Measurements from ENCODE around the gene CELF4.

CELF4 gene

DNA sequence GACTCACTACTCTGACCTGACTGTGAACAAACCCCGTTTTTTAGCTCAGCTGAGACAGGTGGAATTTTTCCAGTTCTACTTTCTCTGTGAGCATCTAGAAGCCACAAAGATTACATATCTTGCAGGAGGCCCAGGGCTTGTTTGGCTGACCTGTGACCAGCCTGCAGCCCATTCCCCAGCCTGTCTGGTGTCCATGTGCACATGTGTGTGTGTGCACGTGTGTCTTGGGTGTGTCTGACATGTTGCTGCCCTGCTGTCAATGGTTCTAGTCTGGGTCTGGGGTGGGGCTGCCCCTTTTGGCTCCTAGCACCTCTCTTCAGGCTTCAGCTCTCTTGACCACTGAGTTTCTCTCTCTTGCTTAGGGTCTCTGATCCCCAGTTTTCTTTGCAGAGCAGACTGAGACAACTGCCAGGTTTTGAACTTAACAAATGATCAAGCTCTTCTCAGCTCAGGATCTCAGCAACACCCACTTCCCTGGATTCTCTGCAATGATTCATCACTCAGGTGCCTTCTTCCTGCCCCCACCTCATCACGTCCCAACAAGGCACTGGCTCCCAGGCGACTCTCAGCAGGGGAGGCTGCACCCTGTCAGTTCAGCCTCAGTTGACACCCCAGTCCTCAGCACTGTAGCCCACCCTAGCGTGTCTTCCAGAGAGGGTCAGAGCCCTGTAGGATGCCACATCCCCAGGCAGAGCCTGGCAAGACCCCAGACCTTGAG, 130.3 kb downstream of the CELF4 start:
- no peak for DNase-seq

DNA sequence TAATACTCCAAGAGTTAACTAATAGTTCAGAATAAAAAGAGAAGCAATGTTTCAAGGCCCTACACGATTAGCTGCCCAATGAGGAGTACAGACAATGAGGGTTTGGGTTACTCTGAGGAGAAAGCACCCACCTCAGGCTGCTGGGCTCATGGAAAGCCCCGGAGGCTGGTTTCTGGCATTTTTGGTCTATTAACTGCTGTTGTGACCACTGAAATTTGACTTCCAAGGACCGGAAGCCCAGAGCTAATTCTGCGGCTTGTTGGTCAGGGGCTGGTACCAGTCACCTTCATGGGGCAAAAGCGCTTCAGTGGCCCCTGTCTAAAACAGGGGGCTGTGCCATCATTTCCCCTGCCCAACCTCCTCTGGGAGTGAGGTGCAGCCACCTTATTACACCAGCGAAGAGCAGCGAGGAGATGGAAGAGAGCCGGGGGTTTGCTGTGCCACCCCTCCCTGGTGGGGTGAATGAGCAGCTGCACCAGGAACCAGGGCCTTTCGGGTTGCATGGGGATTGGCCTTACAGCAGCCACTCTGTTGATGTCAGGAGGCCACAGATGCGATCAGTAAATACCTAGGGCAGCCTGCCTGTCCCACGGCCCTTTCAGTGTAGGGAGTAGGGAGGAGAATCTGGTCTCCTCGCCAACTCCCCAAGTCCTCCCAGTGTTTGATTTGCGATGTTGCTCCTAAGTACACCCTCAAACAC, 131.3 kb downstream of the CELF4 start:
- no peak for DNase-seq

DNA sequence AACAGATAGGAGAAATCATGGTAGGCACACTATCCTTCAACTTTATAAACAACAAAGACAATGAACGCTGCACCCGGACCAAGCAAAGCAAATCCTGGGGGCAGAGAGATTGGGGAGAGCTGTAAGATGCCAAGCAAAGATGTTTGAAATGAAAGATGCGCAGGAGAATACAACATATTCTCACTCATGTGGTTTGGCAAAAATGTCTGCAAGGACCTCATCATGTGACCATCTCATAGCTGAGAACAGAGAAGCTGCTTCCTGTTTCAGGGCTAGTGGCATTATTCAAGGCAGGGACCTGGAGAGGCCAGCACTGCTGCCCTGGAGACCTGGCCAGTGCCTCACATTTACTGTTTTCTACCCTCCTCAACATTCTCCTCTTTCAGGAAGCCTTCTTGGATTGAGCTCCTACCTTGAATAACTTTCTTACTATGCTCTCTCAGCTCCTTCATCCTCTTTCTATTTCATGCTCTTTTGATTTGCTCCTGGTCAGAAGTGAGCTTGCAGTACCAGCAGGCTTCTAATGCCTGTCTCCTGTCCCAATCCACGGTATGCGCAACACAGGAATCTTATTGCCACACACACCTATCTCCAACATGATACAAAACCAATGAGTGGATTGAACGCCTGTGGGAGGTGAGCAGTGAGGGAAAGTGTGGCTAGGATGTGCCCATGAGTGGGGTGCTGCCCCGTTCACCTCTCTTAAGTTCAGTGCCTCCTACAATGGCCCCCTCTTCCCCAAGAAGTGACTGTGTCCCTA, 133.0 kb downstream of the CELF4 start:
- no peak for DNase-seq

DNA sequence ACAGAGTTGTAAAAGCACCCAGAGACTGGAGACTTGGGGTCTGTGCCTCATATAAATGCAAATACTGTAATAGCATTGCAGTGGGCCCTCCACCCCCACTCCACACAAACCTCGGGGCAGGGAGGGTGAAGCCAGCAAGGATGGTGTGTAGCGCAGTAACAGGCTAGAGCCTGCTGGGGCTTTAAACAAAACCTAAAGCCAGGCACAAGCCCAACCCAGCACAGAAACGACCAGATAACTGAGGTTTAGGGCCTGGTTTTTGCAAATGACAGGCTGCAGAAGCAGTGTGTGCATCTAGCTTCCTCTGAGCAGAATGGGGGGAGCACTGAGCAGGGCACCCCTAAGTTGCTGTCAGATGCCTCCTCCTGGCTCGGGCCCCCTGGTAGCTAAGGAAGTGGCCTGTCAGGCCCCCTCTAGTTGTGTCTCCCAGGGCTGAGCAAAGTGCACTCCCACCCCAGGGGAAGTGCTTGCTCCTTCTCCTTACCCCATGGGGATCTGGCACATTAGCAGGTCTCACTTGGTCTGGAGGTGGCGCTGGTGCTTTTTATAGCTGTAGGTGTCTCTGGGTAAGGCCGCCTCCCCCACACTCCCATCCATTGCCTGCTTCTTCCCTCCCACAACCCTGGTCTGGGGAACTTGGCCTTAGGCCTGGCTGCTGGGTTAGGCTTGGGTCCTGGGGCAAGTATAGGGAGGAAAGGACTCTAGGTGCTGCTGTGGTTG, 135.1 kb downstream of the CELF4 start:
- no peak for DNase-seq

DNA sequence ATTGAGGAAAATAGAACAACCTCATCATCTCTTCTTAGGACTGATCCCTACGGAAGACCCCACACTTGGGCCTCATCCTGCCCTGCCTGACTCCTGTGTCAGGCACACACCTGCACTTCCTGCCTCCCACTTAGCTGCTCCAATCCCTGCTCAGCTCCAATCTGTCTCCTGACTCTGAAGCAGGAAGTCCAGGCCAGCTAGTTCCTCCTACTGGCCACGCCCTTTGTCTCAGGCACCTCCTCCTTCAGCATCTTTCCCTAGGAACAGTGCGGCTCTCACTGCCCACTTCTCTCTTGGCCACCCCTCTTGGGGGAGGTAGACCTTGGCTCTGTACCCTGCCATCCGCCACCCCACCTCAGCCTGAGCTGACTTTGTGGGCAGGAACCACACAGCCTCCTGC, 135.8 kb downstream of the CELF4 start:
- DNase-seq = no peak

DNA sequence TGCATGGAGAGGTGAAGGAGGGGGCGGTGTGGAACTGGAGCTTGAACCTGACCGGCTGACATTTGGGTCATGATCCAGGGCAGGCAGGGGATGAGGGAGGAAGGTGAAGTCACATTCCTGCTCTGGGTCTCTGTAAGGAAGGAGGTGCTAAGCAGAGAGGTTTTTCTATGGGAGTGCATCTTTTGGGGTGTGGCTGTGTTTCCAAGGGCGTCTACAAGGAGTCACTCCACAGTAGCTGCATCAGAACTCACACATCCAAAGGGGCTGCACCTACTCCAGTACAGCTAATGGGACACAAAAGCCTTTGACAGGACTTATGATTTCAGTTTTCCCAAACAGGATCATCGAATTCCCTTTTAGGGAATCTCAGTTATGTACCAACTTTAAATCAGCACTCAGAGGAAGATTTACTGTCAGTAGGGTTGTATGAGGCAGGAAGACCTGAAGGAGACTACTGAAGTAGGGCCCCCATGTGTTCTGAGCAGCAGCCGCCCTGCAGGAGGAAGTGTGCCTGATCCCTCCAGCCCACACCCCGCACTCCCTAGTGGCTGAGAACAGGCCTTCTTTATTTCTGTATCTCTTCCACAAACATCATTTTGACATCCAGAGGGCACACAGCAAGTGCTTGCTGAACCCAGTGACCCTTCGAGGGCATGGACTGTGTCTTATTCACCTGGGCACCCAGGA, 137.2 kb downstream of the CELF4 start:
- DNase-seq = no peak

DNA sequence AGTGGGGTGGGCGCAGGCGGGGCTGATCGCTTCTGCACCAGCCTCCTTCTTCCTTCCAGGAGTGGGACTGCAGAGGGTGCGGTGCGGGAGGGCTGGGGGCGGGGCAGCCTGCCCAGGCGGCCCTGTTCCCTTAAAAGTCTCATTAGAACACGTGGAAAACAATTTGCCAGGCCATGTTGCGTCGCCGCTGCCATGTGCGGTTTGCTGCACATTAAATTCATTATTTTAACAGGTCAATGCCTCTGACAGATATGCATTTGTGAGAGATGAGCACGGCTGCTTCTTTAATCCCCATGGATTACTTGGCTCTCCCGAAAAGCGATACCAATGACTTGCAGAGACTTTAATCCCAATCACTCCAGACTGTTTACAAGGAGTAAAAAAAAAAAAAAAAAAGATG, 139.0 kb downstream of the CELF4 start:
- no peak for DNase-seq

DNA sequence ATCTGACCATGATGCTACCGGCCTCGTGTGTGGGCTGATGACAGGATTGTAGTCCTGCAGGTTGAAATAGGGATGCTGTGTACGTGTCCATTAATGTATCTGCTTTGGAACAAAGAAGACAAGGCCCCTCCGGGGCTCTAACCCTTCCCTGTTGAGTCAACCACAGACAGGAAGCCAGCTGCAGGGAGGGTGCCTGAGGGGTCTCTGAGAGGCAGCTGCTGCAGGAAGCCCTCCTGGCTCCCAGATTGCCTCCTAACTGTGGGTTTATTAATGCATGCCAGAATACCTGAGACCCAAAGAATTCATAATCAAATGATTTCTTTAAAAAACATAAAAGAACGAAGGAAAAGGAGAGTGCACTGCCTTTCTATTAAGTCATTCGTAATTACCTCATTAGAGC, 140.4 kb downstream of the CELF4 start:
- DNase-seq = no peak

DNA sequence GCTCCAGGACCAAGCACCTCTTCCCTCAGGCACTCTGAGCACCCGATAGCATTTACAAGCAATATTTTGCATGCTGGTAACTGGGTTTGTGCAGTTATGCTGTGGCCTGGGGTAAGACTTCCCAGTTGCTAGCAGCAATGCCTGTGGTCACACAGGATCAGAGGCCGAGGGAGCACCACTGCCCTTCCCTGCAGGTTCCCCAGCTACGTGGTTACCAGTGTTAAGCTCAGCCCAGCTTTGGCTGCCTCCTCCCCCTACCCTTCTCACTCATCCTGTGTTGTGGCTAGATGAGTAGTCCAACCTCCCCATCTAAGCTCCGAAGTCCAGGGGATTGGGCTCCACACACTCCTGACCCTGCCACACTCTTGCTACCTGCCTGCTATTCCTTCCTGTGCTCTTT, 141.1 kb downstream of the CELF4 start:
- no peak for DNase-seq

DNA sequence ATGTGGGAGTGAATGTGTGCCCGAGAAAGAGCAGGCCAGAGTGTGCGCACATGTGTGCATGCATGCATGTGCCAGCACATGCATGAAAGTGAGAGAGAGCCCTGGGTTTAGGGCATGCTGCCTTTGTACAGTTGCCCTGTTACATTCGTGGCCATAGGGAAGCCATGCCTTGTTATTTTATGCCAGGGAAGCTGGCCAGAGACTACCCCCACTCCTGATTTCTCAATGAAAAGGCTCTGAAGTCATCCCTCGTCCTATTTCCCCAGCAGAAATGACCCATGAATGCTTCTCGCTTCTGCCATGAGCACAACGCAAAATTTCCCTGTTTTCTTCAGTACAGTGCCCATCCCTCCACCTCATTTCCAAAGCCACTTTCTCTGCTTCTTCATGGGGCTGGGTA, 143.0 kb downstream of the CELF4 start:
- no peak for DNase-seq

DNA sequence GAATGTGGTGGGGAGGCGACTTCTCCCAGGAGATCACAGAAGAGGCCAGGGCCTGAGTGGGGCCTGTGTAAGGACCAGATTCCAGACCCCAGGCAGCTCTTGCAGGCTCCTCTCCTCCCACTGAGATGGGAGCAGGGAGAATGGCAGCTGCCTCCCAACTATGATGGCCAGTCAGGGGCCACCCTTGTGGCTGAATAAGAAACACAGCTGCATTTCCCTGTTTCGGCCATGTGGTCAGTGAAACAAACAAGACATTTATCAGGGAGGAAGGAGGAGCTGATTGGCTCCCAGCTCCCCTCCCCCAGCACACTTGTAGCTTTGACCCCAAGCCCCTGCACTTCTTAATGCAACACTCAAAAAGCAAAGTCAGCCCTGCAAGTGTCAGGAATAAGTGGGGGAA, 143.5 kb downstream of the CELF4 start:
- DNase-seq = no peak

DNA sequence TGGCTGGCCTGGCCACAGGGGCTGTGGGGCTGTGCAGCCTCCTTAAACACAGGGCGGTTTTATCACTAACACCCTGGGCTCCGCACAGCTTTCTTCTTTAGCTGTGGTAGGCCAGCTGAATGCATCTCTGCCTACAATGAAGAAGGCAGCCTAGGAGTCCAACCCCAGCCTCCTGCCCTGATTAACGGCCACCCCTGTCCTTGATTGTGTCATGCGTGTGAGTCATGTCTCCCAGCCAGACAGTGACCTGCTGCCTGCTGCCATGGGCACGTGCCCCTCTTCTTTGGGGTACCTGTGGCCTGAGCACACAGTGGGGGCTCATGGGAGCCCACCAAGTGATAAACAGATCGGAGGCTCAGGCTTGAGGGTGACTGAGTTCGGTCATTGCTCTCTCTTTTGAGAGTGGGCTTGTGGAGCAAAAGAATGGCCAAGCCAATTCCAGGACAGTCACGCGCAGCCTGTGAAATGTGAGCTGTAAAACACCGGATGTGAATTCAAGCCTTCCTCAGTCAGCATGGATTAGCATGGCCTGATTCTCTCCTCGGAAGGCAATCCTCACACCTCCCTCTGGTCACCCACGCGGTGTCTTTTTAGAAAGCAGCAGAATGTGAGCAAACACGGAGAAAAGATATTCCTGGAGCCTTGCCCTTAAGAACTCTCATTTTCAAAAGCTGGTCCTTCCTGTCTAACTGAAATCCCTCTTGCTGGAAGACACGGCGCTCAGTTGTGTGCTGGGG, 144.1 kb downstream of the CELF4 start:
- no peak for DNase-seq

DNA sequence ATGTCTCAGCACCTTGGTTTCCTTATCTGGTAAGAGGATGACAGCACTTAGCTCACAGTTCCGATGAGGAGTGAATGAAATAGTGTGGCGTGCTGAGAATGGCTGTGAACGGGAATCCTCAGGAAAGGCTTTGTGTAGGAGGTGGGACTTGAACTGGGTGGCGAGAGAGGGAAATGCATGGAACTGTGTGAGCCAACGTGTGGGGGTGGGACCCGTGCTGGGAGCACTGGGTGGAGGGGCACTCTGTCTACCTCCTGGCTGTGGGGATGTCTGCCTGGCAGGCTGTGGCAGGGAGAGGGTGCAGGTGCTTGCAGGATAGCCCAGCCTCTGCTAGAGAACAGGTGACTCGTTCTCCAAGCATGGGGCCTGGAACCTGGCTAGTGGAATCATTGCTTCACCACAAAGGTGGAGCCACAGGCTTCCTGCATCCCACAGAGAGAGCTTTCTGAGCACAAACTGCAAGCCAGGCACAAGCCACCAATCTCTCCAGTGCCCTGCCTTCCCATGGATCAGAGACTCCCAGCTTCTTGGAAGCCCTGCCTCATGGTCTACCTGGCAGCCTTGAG, 145.2 kb downstream of the CELF4 start:
- DNase-seq = no peak

DNA sequence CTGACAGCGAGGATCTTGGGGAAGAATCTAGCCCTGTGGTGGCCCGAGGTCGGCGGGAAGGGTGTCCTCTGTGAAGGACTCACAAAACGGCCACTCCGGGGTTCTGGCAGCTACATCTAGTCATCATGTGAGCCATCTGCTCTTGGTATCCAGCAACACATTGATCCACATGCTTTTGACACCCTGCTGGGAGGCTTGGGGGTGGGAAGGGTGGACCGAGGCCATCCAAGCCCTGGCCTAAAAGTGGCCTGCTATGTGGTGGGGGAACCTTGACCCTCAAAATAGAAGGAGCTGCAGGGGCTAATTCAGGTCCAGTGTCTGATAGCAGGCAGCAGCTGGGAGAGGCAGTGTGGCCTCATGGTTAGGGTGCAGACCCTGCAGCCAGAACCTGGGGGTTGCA, 145.7 kb downstream of the CELF4 start:
- DNase-seq = no peak

DNA sequence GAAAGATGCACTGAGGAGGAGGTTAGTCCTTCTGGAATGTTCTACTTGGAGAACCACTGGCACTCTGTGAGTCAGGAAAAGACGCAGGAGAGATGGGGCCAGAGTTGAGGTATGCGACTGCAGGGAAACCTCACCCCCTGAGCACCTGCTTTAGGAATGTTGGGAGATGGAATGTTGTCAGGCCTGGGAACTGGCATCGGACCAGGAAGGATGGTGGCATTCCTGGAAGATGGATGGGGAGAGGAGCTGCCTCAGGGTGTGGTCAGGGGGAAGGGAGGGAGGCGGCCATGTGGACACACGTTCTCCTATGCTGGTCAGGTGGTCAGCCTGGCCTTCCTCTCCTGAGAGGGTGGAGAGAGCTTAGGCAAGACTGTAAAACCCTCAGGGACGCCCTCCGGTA, 146.3 kb downstream of the CELF4 start:
- no peak for DNase-seq

DNA sequence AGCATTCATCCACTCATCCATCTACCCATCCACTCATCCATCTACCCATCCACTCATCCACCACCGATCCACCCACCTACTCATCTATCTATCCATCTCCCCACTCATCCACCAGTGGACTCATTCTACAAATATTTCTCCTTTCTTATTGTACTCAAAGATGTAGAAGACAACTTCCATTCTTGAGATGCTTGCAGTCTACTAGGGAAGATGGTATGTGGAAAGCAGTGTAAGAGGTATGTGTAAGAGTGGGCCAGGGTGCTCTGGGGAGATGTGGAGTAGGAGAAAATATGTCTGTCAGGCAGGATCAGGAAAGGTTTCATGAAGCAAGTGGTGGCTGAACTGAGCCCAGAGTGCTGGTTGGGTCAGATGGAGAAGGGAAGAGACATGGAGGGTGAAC, 150.8 kb downstream of the CELF4 start:
- no peak for DNase-seq

DNA sequence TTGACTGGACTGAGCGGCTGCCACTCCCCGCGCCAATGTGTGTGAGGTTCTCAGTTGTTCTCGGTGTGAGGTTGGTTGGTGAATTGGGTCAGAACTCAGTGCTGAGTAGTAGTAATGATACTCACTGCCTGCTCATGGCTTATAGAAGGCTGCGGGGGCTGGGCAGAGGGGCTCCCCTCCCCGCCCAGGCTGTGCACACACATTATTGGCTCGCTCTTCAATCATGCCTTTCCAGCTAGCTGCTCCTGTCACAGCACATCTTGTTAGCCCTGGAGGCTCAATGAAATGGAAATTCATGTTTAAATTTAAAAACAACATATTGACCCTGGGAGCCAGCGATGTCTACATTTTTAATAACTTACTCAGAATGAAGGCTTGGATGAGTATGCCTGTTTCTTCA, 152.8 kb downstream of the CELF4 start:
- DNase-seq = no peak

DNA sequence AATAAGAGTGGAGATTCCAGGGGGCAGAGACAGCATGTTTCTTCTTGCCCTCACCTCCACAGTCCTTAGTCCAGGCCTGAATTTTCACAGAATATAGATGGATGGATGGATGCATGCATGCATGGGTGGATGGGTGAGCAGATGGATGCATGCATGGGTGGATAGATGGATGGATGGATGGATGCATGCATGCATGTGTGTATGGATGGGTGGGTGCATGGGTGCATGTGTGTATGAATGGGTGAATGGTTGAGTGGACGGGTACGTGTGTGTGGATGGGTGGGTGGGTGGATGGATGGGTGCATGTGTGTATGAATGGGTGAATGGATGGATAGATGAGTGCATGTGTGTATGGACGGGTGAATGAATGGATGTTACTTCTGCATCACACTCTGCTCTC, 153.3 kb downstream of the CELF4 start:
- DNase-seq = no peak

DNA sequence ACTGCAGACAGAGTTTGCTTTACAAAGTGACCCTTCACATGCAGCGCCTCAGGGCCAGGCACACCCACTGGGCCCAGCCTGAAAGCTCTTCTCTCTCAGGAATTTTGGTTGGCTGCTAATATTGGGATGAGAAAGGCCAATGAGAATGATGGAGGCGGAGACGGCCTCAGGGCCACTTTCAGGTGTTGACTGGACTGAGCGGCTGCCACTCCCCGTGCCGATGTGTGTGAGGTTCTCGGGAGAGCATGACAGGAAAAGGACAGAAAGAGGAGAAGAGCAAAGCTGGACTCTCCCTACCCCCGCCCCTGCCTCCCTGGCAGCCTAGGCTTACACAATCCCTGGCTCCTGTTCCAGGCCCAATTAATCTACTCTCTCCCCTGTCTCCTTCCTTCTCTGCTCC, 155.7 kb downstream of the CELF4 start:
- no peak for DNase-seq

DNA sequence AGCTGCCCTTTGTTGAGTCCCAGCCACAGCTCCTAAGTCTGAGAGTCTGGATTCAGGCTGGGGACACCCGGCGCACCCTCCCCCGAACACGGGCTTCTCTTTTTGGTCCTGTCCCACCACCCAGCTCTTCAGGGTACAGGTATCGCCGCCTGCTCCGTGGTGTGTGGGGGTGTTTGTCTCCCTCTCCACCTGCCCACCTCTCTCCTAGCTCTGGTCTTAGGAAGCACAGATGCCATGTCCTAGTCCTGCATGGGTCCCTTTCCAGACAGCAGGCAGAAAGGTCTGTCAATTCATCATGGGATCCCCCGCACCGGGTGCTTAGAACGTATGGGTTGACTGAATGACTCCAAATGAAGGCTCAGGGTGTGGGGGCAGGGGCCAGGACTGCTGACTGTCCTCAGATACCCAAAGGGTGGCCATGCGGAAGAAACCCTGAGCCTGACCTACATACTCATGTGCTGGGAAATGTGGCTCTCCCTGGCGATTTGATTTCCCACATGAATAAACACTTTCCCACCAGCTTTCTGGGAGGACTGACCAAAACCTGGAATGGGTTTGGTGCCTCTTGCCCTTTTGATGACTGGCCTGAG, 156.8 kb downstream of the CELF4 start:
- DNase-seq = no peak

DNA sequence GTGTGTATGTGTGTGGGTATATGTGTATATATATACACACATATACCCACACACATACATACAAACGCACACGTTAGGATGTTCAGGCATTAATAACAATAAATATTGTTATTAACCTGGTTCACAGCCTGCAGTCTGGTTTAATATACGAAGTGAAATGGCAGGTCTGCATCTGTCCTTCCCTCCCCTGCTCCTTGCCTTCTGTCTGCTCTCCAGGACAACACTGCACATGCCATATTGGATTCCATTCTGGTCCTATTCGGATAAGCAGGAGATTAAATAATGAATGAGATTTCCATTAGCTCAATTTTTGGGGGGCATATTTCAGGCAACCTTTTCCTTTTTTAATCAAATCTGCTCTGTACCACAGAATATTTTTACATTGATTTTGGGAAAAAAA, 158.0 kb downstream of the CELF4 start:
- no peak for DNase-seq

All from T-helper 9 cell (primary cell).